ENCODE results near the gene MMP13.

Gene MMP13

DNA sequence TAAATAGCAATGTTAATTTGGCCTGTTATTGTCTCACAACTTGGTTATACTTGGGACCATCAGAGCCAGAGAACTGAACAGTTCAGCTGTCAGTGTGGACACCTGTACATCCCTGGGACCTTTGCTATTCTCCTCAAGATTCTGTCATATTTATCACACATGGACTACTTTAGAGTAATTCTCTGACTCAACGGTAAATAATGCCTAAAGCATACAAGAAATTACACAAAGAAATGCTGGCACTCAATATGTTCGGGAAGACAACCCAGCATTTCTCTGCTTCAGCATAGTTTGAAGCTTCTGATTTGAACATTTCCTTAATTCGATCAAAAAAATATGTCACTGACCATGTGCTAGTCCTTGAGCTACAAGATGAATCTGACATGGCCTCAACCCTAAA is 34.6 kb upstream of the MMP13 start:
- Histone ChIP-seq H3K9me3 (ENCODE audit: insufficient read depth, low read depth, low read length) (no peaks in the 10 kb centered on the region), H3K18ac (ENCODE audit: low read length) (no peak overlapping the region), H4K8ac (ENCODE audit: low read depth, low read length) (no peak overlapping the region), H3K4me2 (ENCODE audit: low read length) (no peak overlapping the region), H4K12ac (ENCODE audit: low read depth, low read length) (no peak overlapping the region), H3K14ac (ENCODE audit: low read length) (no peak overlapping the region), H3K9ac (ENCODE audit: low read length) (no peak overlapping the region), H3K4me1 (ENCODE audit: control insufficient read depth in 1 of 2, insufficient read depth in 2 of 2, low read length in 2 of 2) (peaks cover 1 to 2% of the 10 kb centered on the region in 2 experiments), H3K27ac (ENCODE audit: low read depth, low read length) (no peak overlapping the region), H3K27me3 (ENCODE audit: insufficient read depth, low read length) (no peaks in the 10 kb centered on the region), H3K4ac (ENCODE audit: low read depth, low read length) (no peak overlapping the region), H2AK5ac (ENCODE audit: low read length) (no peak overlapping the region), H2AFZ (ENCODE audit: insufficient read depth, low read length, poor library complexity) (no peak overlapping the region), H3K36me3 (ENCODE audit: control insufficient read depth in 1 of 2, insufficient read depth in 2 of 2, low read length in 2 of 2) (no peaks in the 10 kb centered on the region), H3K79me1 (ENCODE audit: low read length) (no peaks in the 10 kb centered on the region), H3K4me3 (ENCODE audit: low read depth, low read length) (no peak overlapping the region), H4K91ac (ENCODE audit: low read depth, low read length) (no peak overlapping the region), H2BK12ac (ENCODE audit: low read length) (no peak overlapping the region), H2BK5ac (ENCODE audit: low read depth, low read length, poor library complexity) (no peak overlapping the region), H3K23ac (ENCODE audit: low read length) (no peak overlapping the region), H2BK120ac (ENCODE audit: insufficient read depth, low read length, poor library complexity) (no peak overlapping the region), H3K79me2 (ENCODE audit: control insufficient read depth, insufficient read depth, low read length, poor library complexity) (no peaks in the 10 kb centered on the region)
- DNase-seq, result peak; percentile 5 to 72
- no CpG with 5 or more reads among the region's 3 CpGs for WGBS (ENCODE audit: extremely low coverage, insufficient coverage, insufficient read length)

DNA sequence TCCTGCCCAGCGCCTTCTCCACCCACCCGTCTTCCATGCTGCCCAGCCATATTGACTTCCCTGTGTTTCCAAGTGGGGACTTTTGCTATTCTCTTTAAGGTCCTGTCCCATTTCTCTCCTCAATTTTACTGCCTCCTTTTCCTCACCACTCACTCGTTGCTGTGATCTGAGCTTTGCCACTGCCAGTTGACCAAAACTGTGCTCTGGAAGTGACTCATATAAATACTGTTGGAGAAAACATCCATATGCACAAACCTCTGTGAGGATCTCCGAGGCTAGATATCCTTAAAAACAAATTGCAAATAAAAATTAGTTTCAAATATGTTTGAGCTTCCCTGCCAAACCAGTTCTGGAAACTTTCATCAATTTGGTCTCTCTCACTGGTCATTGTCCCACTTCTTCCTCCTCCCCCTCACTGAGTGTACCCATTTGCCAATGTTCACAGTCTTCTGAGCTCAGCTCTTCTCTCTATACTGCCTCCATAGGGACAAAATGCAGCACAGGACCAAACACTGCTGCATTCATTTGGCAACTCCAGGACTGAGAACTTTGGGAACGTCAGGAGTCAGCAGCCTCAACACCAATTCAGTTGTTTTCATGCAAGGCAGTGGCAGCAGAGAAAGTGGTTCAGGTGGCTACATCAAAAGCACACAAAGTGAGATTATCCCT is 34.0 kb upstream of the MMP13 start:
- Histone ChIP-seq H3K4me2 (ENCODE audit: low read length) (no peak overlapping the region), H3K9ac (ENCODE audit: low read length) (no peak overlapping the region), H3K36me3 (ENCODE audit: control insufficient read depth in 1 of 2, insufficient read depth in 2 of 2, low read length in 2 of 2) (no peaks in the 10 kb centered on the region), H2BK5ac (ENCODE audit: low read depth, low read length, poor library complexity) (no peak overlapping the region), H2AFZ (ENCODE audit: insufficient read depth, low read length, poor library complexity) (no peak overlapping the region), H3K27ac (ENCODE audit: low read depth, low read length) (no peak overlapping the region), H3K4me3 (ENCODE audit: low read depth, low read length) (no peak overlapping the region), H4K91ac (ENCODE audit: low read depth, low read length) (no peak overlapping the region), H3K4me1 (ENCODE audit: control insufficient read depth in 1 of 2, insufficient read depth in 2 of 2, low read length in 2 of 2) (peaks cover 1 to 2% of the 10 kb centered on the region in 2 experiments), H3K79me2 (ENCODE audit: control insufficient read depth, insufficient read depth, low read length, poor library complexity) (no peaks in the 10 kb centered on the region), H3K14ac (ENCODE audit: low read length) (no peak overlapping the region), H3K4ac (ENCODE audit: low read depth, low read length) (no peak overlapping the region), H2BK12ac (ENCODE audit: low read length) (no peak overlapping the region), H2AK5ac (ENCODE audit: low read length) (no peak overlapping the region), H3K27me3 (ENCODE audit: insufficient read depth, low read length) (no peaks in the 10 kb centered on the region), H4K8ac (ENCODE audit: low read depth, low read length) (no peak overlapping the region), H3K18ac (ENCODE audit: low read length) (no peak overlapping the region), H3K9me3 (ENCODE audit: insufficient read depth, low read depth, low read length) (no peaks in the 10 kb centered on the region), H3K23ac (ENCODE audit: low read length) (no peak overlapping the region), H4K12ac (ENCODE audit: low read depth, low read length) (no peak overlapping the region), H2BK120ac (ENCODE audit: insufficient read depth, low read length, poor library complexity) (no peak overlapping the region), H3K79me1 (ENCODE audit: low read length) (no peaks in the 10 kb centered on the region)
- DNase-seq, result no peak
- WGBS (ENCODE audit: extremely low coverage, insufficient coverage, insufficient read length), result no CpG with 5 or more reads among the region's 5 CpGs

DNA sequence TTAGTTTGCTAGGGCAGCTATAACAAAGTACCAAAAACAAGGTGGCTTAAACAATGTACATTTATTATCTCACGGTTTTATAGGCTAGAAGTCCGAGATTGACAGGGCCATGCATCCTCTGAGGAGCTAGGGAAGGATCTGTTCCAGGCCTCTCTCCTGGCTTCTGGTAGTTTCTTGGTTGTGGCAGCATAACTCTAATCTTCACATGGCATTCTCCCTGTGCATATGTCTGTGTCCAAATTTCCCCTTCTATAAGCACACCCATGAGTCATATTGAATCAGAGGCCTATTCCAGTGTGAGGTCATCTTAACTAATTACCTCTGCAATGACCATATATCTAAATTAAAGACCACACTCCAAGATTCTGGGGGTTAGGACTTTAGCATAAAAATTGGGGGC is 31.3 kb upstream of the MMP13 start:
- no peaks in the 10 kb centered on the region for H3K27me3 ChIP-seq (ENCODE audit: insufficient read depth, low read length)
- H3K4ac ChIP-seq (ENCODE audit: low read depth, low read length), result no peak overlapping the region
- H3K9ac ChIP-seq (ENCODE audit: low read length), result no peak overlapping the region
- no peak for DNase-seq
- H3K27ac ChIP-seq (ENCODE audit: low read depth, low read length), result no peak overlapping the region
- no peak overlapping the region for H2BK120ac ChIP-seq (ENCODE audit: insufficient read depth, low read length, poor library complexity)
- WGBS (ENCODE audit: extremely low coverage, insufficient coverage, insufficient read length), result no CpG with 5 or more reads among the region's 2 CpGs
- H3K18ac ChIP-seq (ENCODE audit: low read length), result no peak overlapping the region
- no peak overlapping the region for H4K12ac ChIP-seq (ENCODE audit: low read depth, low read length)
- no peaks in the 10 kb centered on the region for H3K79me1 ChIP-seq (ENCODE audit: low read length)
- no peak overlapping the region for H3K14ac ChIP-seq (ENCODE audit: low read length)
- no peak overlapping the region for H3K4me2 ChIP-seq (ENCODE audit: low read length)
- no peaks in the 10 kb centered on the region for H3K79me2 ChIP-seq (ENCODE audit: control insufficient read depth, insufficient read depth, low read length, poor library complexity)
- no peak overlapping the region for H2AFZ ChIP-seq (ENCODE audit: insufficient read depth, low read length, poor library complexity)
- H2BK12ac ChIP-seq (ENCODE audit: low read length), result no peak overlapping the region
- H2BK5ac ChIP-seq (ENCODE audit: low read depth, low read length, poor library complexity), result no peak overlapping the region
- no peak overlapping the region for H3K23ac ChIP-seq (ENCODE audit: low read length)
- no peak overlapping the region for H4K8ac ChIP-seq (ENCODE audit: low read depth, low read length)
- H3K36me3 ChIP-seq (ENCODE audit: control insufficient read depth in 1 of 2, insufficient read depth in 2 of 2, low read length in 2 of 2), result no peaks in the 10 kb centered on the region
- H2AK5ac ChIP-seq (ENCODE audit: low read length), result no peak overlapping the region
- no peak overlapping the region for H4K91ac ChIP-seq (ENCODE audit: low read depth, low read length)
- H3K9me3 ChIP-seq (ENCODE audit: insufficient read depth, low read depth, low read length), result no peaks in the 10 kb centered on the region
- H3K4me3 ChIP-seq (ENCODE audit: low read depth, low read length), result no peak overlapping the region
- no peaks in the 10 kb centered on the region for H3K4me1 ChIP-seq (ENCODE audit: control insufficient read depth in 1 of 2, insufficient read depth in 2 of 2, low read length in 2 of 2)

DNA sequence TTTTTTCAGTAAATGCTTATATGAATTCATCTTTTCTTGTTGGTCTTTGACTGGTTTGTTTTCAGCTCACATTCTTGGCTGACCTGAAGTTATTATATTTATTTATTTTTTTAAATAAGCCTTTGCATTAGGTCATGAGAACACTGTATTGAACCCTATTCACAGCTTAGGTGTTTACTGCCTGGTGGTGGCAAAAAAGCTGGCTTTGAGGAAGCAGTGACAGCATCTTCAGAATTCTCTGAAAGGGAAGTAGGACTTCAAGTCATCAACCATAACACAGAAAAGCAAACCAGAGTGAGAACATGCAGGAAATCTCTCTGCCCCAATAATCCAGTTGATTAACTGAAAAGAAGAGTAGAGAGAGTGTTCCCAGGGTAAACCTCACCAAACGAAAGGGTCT is 30.3 kb upstream of the MMP13 start:
- Histone ChIP-seq H3K18ac (ENCODE audit: low read length) (no peak overlapping the region), H4K8ac (ENCODE audit: low read depth, low read length) (no peak overlapping the region), H3K36me3 (ENCODE audit: control insufficient read depth in 1 of 2, insufficient read depth in 2 of 2, low read length in 2 of 2) (no peaks in the 10 kb centered on the region), H3K4me3 (ENCODE audit: low read depth, low read length) (no peak overlapping the region), H2AFZ (ENCODE audit: insufficient read depth, low read length, poor library complexity) (no peak overlapping the region), H2BK120ac (ENCODE audit: insufficient read depth, low read length, poor library complexity) (no peak overlapping the region), H3K4me2 (ENCODE audit: low read length) (no peak overlapping the region), H3K27ac (ENCODE audit: low read depth, low read length) (no peak overlapping the region), H3K4ac (ENCODE audit: low read depth, low read length) (no peak overlapping the region), H3K14ac (ENCODE audit: low read length) (no peak overlapping the region), H3K4me1 (ENCODE audit: control insufficient read depth in 1 of 2, insufficient read depth in 2 of 2, low read length in 2 of 2) (no peaks in the 10 kb centered on the region), H4K12ac (ENCODE audit: low read depth, low read length) (no peak overlapping the region), H3K27me3 (ENCODE audit: insufficient read depth, low read length) (no peaks in the 10 kb centered on the region), H3K9me3 (ENCODE audit: insufficient read depth, low read depth, low read length) (no peaks in the 10 kb centered on the region), H3K79me1 (ENCODE audit: low read length) (no peaks in the 10 kb centered on the region), H3K79me2 (ENCODE audit: control insufficient read depth, insufficient read depth, low read length, poor library complexity) (no peaks in the 10 kb centered on the region), H4K91ac (ENCODE audit: low read depth, low read length) (no peak overlapping the region), H3K23ac (ENCODE audit: low read length) (no peak overlapping the region), H2BK12ac (ENCODE audit: low read length) (no peak overlapping the region), H2AK5ac (ENCODE audit: low read length) (no peak overlapping the region), H2BK5ac (ENCODE audit: low read depth, low read length, poor library complexity) (no peak overlapping the region), H3K9ac (ENCODE audit: low read length) (no peak overlapping the region)
- no peak for DNase-seq
- no CpG with 5 or more reads among the region's 1 CpG for WGBS (ENCODE audit: extremely low coverage, insufficient coverage, insufficient read length)

Measured in trophoblast cell (in vitro differentiated cells and primary cell).